GM21529 (cell line): ENCODE measurements around the gene OTULIN.

ENCODE experiments used
- ATAC-seq: cut with Tn5 transposase; IDR thresholded peaks from one replicate; pipeline ENCODE4 v1.9.1; 2021; ENCODE audit not compliant: unreplicated experiment

Gene OTULIN

DNA sequence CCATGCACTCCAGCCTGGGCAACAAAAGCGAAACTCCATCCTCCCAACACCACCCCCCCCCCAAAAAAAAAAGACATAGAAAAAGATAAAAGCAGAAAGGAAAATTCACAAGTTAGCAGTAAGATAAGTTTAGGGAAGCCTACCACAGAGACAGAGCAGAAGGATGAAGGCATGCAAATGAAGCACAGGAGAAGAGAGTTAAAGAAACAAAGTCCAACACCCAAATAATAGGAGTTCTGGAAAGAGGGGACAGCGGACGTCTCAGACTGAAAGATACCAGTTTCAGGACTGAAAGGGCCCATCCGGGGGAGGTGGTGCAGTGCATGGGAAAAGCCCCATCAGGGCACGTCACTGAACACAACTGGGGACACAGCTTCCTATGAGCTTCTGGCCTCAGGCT, 54.3 kb downstream of the OTULIN start:
- no peak for ATAC-seq

DNA sequence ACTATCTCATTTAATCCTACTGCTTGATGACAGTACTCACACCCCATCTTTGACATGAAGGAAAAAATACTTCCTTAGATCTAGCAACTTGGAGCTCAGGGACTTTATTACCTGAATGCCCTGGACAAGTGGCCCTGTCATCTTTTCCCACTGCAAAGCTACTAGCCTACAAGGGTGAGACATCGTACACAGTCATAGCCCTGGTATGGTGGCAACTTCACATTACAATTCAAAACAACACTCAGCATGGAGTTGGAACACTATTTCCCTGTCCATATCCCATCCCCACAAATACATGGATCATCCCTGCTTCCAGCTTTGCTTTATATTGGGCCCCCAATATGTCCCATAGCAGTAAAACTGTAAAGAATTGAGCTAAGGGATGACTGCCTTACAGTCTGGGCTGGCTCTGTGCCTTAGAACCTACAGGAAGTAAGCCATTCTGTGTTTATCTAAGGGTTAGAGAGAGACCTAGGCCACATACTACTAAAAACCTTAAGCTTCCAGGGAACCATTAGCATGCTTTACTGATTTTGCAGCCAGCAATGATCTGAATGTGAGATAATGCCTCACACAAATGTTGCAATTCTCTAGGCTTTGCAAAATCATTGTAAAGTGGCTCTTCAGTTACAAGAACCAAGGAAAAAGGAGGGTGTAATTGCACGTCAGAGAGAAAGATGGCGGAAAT, 55.9 kb downstream of the OTULIN start:
- no peak for ATAC-seq

DNA sequence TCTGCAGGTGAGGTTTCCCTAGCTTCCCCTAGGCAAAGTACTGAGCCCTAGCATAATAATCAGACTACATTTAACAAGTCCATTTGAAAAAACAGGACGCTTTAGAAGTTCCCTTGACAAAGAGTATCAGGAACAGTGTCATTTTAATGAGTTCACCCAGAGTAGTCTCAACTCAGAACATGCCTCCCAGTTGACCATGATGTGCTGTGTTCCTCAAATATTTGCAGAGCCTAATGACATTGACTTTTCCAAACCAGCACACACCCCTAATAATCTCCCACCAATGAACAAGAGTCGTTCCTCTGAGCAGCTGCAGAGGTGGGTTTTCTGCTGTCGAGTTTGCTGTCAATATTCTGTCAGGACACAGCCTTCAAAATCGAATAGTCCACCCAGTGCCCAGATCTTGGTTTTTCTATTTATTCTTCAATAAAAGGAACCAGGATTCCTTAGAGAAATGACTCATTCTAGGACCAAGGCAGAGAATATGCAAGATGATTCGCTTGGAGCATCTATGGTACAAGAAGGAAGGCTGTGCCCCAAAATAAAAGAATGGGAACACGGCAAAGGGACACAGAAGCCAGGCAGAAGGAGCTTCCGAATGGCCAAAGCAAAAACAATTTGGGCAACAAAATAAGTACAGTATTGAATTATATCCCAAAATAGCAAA, 57.6 kb downstream of the OTULIN start:
- no peak for ATAC-seq

DNA sequence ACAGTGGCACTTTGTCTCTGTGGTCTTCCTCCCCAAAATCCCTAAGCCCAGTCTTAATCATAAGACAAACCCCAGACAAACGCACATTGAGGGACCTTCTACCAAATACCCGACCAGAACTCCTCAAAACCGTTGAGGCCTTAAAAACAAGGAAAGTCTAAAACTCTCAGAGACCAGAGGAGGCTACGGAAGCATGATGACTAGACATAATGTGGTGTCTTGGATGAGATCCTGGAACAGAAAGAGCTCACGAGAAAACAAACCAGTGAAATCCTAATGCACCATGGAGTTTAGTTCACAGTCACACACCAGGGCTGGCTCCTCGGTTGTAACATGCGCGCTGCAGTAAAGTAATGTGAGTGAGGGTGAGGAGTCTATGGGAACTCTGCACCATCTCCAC, 58.4 kb downstream of the OTULIN start:
- no peak for ATAC-seq

DNA sequence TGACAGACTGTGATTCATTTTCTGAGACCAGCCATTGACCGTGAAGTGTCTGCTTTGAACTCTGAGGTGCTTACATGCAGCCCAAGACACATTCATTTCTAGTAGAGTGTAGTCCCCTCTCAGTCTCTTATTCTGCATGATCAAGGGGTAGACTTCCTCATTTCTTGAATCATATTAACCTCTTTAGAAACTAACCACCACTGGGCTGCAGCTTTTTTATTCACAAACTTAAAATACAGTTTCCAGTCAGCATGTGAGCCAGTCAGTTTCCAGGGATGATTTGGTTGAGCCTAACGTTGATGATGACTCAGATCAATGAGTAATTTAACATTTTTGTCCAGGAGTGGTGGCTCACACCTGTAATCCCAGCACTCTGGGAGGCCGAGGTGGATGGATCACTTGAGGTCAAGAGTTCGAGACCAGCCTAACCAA, 59.2 kb downstream of the OTULIN start:
- ATAC-seq = no peak

DNA sequence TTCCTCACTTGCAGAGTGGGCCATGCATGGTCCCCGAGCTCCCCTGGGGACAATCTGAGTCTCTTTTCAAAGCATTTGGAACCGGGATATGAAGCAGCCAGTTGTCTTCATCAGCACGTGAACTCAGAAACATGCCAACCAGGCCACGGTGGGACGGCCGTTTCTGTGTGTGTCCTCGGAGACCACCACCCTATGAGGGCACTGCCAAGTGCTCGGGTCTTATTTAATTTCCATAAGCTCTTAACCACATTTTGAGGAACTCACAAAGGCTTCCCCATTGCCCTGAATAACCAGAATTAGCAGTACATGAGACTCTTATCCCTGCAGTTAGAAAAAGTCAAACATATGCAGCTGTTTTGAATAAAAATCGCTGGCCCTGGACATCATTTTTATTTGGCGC, 60.1 kb downstream of the OTULIN start:
- ATAC-seq = no peak

DNA sequence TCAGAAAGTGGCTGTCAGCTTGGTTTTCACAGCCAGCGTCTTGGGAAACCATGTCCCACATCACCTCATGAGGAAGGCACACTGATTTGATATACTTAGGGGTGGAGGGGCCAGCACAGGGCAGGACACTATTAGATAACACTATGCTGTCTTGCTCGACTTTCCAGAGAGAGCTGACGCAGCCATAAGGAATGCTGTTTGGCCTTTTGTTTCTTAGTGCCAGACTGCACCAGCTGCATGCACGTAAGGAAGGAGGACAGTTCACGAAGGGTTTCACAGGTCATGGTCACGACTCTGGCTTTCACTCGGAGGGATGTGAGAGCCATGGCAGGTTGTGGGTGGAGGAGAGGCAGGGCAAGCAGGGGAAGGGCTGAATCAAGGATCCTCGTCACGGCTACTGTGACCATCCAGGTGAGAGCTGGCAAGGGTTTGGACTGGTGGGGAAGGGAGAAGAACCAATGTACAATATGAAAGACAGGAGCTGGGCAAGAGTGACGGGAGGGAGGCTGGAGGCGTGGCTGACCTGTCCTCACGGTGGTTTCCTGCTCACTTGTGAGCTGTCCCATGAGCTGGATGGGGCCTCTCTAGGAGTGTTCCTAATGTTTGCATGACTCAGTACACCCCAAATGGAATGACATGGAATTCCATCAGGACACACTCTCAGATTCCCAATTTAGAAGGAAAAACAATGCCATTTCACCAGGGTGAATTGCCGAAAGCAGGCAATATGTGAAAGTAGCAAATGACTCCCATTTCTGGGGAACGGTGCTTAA, 61.7 kb downstream of the OTULIN start:
- ATAC-seq = no peak

DNA sequence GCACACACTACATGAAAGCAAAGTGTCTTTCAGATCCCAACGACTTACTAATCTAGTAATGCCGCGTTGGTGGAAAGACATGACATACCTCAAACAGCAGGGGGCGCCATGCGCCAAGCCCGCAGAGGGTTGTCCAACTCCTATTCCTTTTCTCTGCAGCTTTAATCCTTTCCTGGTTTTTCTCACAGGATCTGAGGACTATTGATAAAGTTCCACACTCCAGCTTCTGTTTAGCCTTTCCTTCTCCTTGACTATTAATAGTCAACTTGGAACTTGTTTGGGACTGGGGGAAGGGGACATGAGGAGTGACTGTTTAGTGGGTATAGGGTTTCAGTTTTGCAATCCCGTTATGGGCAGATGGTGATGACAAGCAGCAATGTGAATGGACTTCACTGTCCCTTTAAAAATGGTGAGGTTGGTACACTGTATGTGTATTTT, 62.9 kb downstream of the OTULIN start:
- peak; percentile 71 for ATAC-seq

DNA sequence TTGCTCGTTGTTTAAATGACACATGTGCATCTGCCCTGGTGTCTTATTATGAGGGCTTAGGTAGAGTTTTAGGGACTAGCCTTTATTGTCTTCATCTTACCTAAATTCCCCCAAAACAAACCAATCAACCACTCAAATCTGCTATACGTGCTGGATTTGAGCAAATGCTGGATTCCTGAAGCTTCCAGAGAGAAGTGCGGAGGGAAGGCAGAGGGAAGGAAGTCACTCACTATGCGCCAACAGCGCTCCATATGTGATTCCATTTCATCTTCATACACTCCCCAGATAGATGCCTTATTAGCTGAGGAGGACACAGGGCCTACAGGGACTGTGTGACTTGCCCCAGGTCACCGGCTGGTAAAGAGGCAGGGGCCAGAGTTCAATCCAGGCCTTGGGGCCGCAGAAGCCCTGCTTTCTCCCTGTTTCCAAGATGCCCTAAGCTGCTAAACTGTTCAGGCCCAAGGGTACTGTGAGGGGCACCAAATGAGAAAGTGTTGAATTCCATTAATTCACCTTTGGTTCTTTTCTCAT, 63.5 kb downstream of the OTULIN start:
- no peak for ATAC-seq

DNA sequence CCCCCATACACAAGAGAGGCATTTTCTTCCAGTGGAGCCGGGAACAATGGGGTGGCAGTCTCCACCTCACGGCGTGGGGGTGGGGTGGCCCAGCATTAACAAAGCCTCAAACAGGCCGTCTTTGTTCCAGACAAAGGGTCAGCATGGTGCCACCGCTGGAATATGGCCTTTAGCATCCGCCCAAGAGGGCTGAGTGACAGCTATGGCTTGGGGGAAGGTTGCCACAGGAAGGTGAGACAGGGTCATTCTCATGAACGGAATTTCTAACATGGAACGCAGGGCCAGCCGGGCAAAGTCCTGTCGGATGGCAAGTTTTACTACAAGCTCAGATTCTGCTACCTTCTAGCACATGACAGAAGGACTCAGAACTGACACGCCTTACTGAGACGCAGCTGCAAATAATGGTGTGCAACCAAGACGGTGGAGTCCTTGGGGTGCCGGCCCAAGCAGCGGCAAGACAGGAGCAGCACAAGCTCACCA, 64.0 kb downstream of the OTULIN start:
- ATAC-seq = no peak

DNA sequence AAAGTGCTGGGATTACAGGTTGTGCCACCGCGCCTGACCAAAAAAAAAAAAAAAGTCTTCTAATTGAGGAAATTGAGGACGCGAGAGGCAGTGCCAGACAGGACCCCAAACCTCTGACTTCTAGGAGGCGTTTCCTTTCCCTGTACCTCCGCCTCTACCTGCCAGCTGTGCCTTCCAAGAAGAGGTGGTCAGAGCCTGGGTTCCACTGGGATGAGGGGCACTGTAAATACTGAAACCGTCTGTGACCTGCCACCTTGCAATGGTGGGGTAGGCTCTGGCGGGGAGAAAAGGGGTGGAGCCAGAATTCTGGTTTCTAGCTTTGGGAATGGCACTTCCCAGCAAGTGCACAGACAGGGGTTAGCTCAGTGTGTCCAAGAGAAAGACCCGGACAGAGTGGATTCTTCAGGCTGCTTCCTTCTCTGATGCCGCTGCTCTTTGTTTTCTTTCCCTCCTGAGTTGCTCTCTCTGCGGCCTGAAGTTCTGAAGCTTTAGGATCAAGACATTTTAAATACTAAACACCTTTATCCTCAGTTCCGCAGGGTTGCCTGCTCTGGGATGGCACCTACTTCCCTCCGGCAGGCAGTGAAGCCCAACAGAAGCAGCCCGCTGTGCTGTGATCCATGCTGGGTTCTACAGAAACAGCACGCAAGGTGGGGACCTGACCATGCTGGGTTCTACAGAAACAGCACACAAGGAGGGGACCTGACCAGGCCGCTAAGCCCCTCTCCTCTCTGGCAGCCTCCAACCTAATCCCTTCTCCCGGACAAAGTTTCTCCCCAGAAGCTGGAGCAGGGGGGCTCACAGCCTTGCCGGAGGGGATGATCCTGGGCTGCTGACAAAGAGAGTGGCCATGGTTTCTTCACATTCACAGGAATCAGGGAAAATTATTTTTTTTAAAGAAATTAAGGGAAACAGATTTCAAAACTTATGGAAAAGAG, 65.2 kb downstream of the OTULIN start:
- ATAC-seq = no peak

DNA sequence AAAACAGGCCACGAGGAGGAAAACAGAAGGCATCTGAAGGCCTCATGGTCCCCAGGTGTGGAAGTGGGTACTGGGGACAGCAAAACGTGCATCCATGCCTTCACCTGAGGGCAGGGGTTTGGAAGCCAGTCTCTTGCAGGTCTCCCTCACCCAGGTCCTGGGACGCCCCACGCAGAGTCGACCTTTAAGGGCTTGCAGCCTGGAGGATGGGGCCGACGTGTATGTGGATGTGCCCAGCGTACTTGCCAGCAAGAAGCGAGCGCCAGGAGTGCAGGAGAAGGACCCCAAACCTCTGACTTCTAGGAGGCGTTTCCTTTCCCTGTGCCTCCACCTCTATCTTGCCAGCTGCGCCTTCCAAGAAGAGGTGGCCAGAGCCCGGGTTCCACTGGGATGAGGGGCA, 65.9 kb downstream of the OTULIN start:
- ATAC-seq = no peak

DNA sequence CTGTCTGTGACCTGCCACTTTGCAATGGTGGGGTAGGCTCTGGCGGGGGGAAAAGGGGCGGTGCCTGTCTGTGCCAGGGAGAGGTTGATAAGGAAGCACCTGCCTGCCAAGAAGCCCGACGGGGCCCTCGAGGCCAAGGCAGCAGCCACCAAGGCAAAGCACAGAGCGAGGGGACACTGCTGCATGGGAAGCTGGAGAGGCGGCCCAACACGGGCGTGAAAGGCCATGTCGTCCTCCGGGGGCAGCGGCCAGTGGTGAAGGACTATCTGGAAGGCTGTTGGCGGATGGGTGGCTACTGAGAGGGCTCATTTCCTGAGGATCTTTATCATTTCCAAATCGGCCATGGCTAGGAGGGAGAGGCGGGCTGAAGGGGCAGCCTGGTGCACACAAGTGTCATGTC, 66.4 kb downstream of the OTULIN start:
- no peak for ATAC-seq

DNA sequence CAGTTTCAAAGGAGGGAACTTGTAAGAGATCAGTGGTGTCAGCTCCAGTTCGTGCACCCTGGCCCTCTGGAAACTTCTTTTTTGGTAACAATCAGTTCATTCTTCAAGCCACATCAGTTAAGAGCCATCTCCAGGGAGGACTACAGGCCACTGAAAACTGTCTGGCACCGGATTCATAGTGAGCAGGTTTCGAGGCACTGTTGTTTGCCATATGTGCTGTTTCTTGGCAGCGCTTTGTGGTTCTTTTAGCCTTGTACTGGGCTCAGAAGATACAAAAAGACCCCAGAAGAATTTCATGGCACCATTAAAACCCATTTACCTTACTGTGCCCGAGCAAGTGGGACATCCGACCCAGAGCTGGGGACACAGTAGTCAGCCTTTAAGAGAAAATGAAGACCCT, 68.5 kb downstream of the OTULIN start:
- ATAC-seq = no peak

DNA sequence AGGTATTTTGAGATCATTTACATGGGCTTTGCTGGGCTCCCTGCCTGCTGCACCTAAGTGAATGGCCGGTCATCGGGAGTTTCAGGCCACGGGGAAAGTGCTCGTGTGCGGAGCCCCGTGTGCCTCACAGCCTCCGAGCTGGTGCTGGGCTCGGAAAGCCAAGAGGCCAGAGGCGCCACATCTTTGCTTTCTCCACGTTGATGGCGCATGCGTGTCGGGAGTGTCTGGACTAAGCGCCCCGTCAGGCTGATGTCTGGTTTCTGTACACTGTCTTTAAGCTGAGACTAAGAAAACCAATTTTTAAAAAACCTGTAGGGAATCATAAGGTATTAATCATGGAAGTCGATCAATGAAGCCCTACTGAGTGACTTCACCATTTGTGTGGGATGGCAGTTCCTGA, 69.1 kb downstream of the OTULIN start:
- ATAC-seq = no peak

DNA sequence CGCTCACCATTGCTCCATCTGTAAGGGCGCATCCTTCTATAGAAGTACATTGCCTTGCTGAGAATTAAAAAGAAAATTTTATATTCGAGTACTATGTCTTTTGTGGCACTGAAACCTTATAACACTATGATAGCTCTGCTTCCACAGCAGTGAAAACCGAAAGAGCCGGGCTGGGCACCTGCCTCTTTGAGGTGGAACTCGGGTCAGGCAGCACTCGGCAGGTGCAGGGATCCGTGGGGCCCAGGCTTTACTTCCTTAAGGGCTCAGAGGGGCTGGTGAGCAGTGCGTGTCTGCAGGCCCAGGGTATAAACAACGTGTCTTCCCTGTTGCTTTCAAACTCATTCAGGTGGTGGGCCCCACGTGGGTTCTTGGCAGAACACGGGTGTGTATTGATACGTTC, 69.9 kb downstream of the OTULIN start:
- no peak for ATAC-seq

DNA sequence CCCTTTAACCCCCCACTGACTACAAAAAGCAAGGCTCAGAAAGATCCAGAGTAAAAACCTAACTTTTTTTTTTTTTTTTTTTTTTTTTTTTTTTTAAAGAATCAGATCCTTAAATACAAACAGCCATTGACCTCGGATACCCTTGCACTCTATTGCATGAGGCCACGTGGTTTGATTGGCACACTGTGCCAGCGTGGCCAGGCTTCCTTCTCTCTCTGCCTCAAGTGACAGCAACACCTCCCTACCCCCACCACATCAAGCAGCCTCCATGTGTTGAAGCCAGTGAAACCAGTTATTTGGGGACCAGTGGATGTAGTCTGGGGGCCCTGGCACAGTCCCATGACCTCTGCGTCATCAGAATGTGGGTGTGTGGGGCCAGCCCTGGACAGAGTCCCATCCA, 71.4 kb downstream of the OTULIN start:
- no peak for ATAC-seq

DNA sequence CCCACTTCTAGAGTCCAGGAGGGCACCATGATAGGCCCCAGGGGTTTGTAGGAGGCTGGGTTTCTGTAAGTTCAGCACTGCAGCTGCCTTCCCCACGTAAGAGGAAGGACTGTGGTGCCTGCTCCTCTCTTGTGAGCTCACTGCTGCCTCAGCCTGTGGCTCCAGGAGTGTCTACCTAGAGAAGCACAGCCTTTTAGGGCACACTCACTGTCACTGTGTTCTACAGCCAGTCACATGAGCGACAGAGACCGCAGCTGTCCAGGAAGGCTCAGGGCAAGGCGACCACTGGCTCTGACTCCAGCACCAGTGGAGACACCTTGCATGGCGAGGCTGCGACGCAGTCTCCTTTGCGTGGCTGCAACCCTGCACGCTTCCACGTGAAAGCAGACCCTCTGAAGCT, 72.8 kb downstream of the OTULIN start:
- no peak for ATAC-seq

DNA sequence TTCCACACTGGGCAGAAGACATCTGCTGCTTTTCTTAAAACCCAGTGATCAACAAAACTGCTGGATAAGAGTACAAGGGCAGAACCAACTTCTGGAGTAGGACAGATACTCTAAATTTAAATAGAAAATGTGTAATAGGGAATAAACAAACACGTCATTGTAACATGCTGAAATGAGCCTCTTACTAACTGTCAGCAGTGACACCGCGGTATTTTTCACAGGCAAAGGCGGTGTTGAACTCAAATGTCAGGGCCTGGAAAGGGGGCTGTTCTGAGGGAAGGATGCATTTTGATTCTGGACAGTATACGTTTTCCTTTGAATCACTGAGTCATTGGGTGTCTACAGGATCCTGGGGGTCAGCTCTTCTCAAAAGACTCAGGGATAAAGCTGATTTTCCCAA, 73.5 kb downstream of the OTULIN start:
- no peak for ATAC-seq

DNA sequence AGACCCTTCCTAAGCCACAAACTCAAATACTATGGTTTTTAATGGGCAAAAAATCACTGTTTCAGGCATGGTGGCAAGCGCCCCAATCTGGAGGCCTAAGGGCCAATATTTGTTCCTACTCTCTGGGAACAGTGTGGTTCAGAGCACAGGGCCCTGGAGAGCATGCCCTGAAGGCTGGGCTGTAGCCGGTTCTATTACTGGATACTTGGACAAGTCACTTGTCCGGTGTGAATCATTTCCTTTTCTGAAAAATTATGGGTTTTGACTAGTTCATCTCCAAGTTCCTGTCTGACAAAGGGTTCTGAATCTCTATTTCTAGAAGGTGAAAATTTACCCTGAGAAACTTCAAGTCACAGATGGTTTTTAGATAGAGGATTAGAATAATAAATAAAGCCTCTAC, 75.0 kb downstream of the OTULIN start:
- ATAC-seq = no peak

DNA sequence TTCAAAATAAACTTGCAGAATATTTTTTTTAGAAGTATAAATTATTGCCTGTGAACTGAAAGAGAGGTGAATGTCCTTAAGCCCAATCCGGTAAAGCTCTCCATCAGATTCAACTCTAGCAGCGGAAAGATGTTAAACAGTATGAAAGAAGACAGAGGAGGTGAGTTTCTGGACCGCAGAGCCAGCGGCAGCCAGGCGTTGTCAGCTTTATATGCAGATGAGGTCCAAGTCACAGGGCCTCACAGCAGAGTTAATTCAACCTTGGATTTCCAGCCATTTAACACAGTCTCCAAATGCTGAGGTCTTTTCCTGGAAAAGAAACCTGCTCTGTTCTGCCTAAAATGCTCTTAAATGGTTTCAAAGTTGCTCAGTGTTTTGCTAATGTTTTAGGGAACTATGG, 75.5 kb downstream of the OTULIN start:
- ATAC-seq = no peak
